Left hindlimb (tissue), 1 donor: ENCODE measurements around the gene APLP2.
A peak's percentile ranks its signal among the peaks of the same experiment; 100 is the strongest.
"Not testable (repeated sequence)": the region's sequence is repeated elsewhere in the genome, so short reads cannot be mapped to it uniquely, and the experiment has no call there.

ENCODE experiments used
- DNase-seq: peaks from one replicate; pipeline ENCODE4 v3.0.0-alpha.2; 2018

APLP2 gene

DNA sequence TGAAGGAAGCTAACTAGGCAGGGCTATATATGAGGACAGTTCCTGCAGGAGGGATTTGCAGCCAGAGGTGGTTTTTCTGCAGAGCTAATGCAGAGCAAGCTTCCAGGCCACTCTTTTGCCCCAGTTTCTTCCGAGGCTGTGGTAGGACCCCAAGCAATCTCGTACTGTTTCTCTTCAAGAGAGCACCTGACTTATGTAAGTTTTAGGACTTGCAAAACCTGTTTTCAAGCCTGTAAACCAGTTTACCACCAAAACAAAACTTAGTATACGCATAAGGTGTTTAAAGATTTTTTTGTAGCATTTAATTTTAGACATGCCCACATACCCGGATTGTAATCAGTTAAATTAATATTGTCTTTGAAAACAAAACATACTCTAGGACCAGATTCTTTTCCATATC lies 7.7 kb upstream of the APLP2 start:
- DNase-seq = no peak

DNA sequence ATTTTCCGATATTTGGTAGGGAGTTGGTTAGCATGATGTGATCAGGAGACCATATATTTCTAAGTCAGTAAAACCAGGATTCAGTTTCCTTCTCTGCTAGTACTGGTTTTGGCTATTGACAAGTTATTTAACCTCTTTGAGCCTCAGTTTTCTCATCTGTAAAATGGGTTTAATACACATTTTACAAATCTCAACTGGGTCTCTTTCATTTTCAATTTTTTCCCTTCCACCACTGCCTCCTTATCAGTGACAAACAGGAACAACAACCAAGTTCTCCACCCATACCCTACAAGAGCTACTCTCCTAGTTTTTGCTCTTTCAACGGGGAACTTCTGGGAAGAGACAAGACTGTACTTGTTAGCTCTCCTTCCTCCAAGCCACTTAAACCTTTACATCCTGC lies 6.2 kb upstream of the APLP2 start:
- DNase-seq = no peak

- no peak for DNase-seq
These were observed 5.1 kb upstream of the APLP2 start for GRCh38 chr11:130064596-130064995.

GRCh38 chr11:130066338-130066737 lies 3.4 kb upstream of the APLP2 start:
- DNase-seq = no peak

DNA sequence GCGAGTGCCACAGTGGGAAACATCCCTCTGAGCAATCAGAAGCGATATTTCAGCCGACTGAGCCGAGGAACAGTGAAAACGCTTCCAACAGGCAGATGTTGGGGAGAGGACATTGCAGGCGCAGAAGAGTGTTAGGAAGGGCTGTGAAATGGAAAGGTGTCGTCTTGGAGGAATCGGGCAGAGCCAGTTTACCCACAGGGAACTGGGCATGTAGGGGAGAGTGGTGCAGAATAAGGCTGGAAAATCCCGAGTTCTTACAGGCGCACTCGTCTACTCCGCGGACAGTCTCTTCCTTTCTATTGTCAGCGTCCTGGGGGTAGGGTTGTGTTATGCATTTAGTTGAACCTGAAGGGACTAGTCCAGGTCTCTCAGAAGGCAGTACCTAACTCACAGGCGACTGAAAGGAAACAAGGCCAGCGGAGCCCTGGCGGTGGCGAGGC lies 1.1 kb upstream of the APLP2 start:
- DNase-seq = no peak

DNA sequence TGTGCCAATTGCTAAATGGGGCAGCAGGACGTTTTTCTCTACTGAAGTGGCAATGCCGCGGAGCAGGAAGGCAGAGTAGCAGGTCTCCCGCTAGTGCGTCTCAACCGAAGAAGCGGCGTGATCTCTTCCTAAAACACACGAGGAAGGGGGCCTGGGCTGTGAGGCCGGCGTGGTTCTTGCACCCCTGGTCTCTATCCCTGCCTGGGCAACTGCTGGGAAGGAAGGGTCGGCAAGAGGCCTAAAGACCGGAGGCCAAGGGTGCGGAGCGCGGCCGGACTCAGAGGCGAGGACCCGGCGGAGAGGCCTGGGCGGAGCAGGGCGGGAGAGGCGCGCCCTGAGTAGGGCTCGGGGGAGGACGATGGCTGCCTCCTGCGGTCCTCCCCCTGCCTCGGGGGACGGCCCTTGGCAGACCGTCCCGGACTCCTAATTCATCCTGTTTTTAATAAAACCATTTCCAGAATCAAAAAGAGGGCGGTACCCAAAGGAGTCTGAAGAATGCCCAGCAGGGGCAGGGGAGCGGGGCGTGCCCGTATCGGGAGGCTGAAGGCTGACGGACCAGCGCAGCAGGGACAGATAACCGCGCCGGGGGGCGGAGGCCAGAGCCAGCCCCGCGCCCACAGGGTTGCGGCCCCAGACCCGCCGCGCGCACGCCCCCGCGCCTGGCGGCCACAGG lies 572 bp upstream of the APLP2 start:
- no peak for DNase-seq

- peak; percentile 67 for DNase-seq
These were observed 583 bp downstream of the APLP2 start for GRCh38 chr11:130070109-130070845.

GRCh38 chr11:130070846-130071200 lies 1.1 kb downstream of the APLP2 start:
- DNase-seq = peak; percentile 42

DNA sequence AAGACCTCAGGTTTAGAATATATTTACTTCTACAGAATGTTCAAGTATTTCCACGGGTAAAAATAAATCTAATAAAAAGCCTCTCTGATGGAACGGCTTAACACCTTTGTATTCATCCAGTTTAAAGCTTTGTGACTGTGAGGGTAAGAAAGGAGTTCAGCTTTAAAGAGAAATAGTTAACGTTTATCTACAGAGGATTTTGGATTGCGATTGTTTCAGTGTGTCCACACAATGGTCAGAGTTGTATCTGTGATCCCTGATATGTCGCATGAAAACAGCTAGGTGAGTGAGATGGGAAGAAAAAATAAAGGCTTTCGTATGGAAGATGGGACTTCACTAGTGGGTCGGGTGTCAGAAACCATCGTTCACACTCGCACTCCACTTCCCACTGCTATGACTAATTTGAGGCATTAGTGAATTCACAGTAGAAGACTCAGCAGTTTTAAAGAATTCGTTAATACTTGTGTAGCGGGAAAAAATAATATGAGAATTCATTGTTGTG lies 1.6 kb downstream of the APLP2 start:
- no peak for DNase-seq

DNA sequence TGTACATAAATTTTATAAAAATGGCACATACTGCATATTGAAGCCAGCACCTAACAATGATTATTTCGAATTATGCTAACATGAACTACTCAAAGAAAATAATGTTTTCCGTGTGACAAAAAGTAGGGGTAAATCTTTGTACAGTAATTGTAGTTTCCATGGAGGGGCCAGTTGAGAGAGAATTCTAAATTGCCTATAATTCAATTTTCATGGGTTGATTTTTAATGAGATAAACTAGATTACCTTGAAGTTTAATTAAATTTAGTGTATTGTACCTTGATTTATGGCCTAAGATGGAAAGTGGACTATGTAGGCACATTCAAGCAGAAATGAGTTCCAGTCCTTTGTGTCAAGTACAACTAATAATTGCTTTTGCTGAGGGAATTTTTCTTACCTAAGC lies 5.0 kb downstream of the APLP2 start:
- DNase-seq = no peak

DNA sequence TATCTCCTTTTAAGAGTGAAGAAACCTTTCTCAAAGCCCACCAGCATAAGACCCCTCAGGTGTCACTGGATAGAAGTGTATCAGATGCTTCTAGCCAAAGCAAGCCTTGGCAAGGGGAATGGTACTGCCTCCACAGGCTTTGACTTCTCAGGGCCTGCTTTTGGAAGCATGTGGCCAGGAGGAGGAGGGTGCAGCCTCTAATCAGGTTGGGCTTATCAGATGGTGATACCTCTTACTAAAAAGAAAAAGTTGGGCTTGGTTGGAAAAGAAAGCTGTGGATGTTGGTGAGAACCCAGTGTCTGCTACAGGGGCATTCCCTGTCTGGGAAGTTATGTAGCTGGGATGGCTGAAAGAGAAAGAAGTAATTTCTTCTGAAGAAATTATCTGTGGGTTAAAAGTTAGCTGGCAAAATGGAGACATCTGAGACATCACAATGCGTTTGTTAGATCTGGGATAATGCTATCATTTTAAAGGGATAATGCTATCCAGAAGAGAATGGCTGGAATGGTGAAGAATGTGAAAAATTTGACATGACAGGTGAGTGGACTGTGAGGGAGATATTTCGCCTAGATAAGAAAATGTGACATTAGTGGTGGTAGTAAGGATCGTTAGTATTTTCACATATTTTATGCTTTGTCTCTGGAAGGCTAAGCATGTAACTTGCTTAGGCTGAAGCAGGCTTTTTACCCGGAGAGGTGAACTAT lies 7.2 kb downstream of the APLP2 start:
- no peak for DNase-seq

- no peak for DNase-seq
These were observed 8.0 kb downstream of the APLP2 start for GRCh38 chr11:130077671-130078070.

- no peak for DNase-seq
These were observed 8.4 kb downstream of the APLP2 start for GRCh38 chr11:130078080-130078479.

DNA sequence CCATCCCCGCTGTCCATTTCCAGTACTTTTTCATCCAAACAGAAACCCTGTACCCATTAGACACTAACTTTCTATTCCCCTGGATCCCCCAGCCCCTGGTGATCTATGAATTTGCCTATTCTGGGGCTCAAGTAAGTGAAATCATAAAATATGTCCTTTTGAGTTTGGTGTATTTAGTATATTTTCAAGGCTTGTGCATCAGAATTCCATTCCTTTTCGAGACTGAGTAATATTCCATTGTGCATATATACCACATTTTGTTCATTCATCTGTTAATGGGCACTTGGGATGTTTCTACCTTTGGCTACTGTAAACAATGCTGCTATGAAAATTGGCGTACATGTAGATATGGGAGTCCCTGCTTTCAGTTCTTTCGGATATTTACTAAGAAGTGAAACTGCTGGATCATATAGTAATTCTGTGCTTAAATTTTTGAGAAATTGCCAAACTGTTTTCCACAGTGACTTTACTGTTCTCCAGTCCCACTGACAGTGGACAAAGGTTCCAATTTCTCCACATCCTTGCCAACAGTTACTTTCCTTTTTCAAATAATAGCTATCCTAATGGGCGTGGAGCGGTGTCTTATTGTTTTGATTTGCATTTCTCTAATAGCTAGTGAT lies 16.1 kb downstream of the APLP2 start:
- no peak for DNase-seq

GRCh38 chr11:130086669-130087068 lies 17.0 kb downstream of the APLP2 start:
- no peak for DNase-seq

GRCh38 chr11:130087294-130087926 lies 17.7 kb downstream of the APLP2 start:
- DNase-seq = no peak

- no peak for DNase-seq
These were observed 18.5 kb downstream of the APLP2 start for GRCh38 chr11:130088217-130088616.

- DNase-seq = no peak
These were observed 19.4 kb downstream of the APLP2 start for GRCh38 chr11:130088919-130089673.

DNA sequence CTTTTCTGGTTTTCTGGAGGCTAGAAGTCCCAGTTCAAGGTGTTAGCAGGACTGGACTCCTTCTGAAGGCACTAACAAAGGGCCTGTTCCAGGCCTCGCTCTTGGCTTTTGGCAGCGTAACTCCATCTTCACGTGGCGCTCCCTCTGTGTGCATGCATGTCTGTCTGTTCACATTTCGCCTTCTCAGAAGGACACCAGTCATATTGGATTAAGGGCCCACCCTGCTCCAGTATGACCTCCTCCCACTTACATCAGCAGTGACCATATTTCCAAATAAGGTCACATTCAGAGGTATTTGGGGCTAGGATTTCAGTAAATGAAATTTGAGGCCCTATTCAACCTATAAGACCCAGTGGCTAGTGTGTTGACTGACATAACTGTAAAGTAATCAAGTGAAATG lies 20.0 kb downstream of the APLP2 start:
- no peak for DNase-seq

- DNase-seq = not testable (repeated sequence)
These were observed 20.8 kb downstream of the APLP2 start for GRCh38 chr11:130090517-130090916.

DNA sequence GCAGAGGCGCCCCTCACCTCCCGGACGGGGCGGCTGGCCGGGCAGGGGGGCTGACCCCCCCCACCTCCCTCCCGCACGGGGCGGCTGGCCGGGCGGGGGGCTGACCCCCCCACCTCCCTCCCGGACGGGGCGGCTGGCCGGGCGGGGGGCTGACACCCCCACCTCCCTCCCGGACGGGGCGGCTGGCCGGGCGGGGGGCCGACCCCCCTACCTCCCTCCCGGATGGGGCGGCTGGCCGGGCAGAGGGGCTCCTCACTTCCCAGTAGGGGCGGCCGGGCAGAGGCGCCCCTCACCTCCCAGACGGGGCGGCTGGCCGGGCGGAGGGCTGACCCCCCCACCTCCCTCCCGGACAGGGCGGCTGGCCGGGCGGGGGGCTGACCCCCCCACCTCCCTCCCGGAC lies 21.5 kb downstream of the APLP2 start:
- DNase-seq = not testable (repeated sequence)

DNA sequence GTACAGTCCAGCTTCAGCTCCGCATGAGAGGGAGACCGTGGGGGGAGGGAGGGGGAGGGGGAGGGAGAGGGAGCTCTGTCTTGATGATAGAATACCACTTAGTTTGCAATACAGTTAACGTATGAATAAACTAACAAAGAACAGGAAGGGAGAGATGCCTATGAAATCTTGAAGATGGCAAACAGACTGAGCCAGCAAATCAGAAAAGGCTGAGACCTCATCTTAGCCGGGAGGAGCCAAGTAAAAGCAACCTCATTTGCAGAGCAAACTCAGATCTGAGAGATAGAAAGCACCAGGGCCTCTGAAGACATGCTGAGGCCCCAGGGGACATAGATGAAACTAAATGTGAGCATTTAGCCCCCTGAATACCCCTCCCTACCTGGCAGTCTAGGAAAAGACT lies 23.0 kb downstream of the APLP2 start:
- no peak for DNase-seq
